GM06990 (cell line): Measurements from ENCODE around the gene DENND1A.

Experiments used
- DNase-seq: peaks from one replicate; pipeline ENCODE4 v3.0.0-alpha.2; 2011; ENCODE audit not compliant: insufficient read length; ENCODE audit errors: extremely low read depth
- H3K27me3 ChIP-seq: replicated peaks from 2 replicates; pipeline ENCODE4 v1.6.0; 2011; ENCODE audit warnings: low read length; ENCODE audit not compliant: control insufficient read depth, insufficient read depth
- H3K36me3 ChIP-seq: 2 replicates; pipeline ENCODE4 v1.5.1; 2011; ENCODE audit warnings: low read length; ENCODE audit not compliant: control insufficient read depth, insufficient read depth
- H3K4me3 ChIP-seq: replicated peaks from 2 replicates; pipeline ENCODE4 v1.5.1; 2011; ENCODE audit warnings: low read depth, mild to moderate bottlenecking, control low read depth, low read length
- TF ChIP-seq, protein P1 (sequence below): IDR thresholded peaks from 2 replicates; pipeline ENCODE4 v1.5.1; 2011; ENCODE audit warnings: low read length, control low read depth, mild to moderate bottlenecking, inconsistent platforms; ENCODE audit not compliant: insufficient read depth, poor library complexity, severe bottlenecking

DENND1A gene

DNA sequence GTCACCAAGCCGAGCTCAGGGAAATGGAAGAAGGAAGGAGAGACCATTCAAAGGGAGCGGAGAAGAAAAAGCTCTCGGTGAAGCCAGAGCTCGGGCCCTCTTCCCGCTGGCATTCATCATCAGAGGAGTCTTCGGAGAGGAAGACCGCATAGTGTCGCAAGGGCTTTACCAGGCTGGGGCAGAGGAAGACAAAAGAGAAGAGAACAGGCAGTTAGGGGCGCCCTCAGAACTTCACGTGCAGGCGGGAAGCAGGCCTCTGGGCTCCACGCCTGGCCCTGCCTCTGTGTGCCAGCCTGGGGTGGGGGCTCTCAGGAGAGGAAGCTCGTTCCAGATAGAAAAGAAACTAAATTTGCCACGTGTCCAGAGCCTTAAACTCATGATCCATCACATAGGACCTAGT lies 542.2 kb downstream of the DENND1A start:
- H3K27me3 ChIP-seq, result no peaks in the 10 kb centered on the region
- no peaks in the 10 kb centered on the region for H3K36me3 ChIP-seq
- no peak for DNase-seq
- no peak overlapping the region for H3K4me3 ChIP-seq
- TF ChIP-seq, protein P1, sequence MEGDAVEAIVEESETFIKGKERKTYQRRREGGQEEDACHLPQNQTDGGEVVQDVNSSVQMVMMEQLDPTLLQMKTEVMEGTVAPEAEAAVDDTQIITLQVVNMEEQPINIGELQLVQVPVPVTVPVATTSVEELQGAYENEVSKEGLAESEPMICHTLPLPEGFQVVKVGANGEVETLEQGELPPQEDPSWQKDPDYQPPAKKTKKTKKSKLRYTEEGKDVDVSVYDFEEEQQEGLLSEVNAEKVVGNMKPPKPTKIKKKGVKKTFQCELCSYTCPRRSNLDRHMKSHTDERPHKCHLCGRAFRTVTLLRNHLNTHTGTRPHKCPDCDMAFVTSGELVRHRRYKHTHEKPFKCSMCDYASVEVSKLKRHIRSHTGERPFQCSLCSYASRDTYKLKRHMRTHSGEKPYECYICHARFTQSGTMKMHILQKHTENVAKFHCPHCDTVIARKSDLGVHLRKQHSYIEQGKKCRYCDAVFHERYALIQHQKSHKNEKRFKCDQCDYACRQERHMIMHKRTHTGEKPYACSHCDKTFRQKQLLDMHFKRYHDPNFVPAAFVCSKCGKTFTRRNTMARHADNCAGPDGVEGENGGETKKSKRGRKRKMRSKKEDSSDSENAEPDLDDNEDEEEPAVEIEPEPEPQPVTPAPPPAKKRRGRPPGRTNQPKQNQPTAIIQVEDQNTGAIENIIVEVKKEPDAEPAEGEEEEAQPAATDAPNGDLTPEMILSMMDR, result no peak

DNA sequence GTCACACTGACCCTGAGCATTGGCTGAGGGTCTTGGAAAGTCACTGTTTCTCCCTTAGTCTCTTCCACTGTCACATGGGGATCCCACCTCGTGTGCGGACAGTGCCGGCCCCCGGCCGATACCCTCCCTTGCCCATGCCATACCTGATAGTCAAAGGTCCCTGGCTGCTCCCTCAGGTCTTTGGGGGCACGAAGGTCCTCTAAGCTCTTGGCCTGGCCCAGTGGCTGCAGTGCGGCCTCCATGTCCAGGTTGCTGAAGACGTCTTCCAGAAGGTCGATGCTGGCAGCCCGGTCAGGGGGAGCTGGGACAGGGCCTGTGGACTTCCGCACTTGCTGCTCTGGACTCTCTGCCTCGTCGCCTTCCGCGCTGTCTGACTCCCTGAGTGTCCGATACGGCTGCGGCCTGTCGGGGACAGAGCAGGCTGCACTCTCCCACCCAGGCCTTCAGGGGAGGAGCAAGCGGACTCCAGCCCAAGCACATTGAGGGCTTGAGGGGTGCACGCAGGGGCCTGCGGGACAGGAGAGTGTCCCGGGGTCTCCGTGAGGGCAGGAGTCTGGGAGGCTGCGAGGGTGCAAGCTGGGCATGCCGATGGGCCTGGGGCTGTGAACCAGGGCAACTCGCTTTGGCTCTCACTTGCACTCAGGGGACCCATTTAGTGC lies 546.3 kb downstream of the DENND1A start:
- no peaks in the 10 kb centered on the region for H3K27me3 ChIP-seq
- no peaks in the 10 kb centered on the region; the same call in 1 of the 2 replicates for H3K36me3 ChIP-seq
- no peak overlapping the region for H3K4me3 ChIP-seq
- DNase-seq, result no peak
- TF ChIP-seq, protein P1, result no peak

DNA sequence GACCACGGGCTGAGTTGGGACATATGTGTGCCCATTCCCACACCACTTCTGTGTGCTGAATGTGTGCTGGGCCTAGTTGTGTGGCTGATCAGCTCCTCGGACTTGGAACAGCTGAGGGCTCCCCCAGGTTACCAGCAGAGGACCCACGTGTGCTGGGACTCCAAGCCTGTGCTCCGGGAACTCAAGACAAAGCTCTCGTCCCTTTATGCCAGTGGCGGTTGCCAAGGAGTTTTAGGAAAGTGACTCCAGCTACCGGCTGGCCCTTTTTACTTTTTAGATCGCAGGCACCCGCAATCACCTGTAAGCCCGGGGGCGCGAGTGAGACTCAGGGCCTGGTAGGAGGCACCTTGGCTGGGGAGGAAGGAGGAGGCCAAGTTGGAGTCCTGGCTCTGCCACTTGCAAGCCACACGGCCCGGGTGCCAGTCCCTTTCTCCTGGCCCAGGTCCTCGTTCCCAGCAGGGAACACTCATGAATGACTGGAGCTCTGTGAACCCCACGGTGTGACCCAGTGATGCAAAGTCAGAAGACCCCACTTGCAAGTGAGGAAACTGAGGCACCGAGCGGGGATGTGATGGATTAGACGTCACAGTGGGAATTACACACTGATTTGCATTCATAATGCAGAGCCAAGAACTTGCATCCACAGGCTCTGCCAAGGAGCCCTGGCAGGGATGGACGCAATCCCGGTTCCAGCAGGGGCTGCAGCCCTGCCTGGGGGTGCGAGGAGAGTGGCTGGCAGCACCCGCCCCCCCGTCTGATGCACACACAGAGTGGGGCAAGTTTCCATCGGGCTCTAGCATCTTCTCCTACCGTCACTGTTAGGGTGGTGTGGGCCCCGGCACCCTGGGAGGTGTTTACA lies 547.0 kb downstream of the DENND1A start:
- H3K27me3 ChIP-seq, result no peaks in the 10 kb centered on the region
- TF ChIP-seq, protein P1, result no peak
- H3K36me3 ChIP-seq, result no peaks in the 10 kb centered on the region; the same call in 1 of the 2 replicates
- no peak for DNase-seq
- no peak overlapping the region for H3K4me3 ChIP-seq

DNA sequence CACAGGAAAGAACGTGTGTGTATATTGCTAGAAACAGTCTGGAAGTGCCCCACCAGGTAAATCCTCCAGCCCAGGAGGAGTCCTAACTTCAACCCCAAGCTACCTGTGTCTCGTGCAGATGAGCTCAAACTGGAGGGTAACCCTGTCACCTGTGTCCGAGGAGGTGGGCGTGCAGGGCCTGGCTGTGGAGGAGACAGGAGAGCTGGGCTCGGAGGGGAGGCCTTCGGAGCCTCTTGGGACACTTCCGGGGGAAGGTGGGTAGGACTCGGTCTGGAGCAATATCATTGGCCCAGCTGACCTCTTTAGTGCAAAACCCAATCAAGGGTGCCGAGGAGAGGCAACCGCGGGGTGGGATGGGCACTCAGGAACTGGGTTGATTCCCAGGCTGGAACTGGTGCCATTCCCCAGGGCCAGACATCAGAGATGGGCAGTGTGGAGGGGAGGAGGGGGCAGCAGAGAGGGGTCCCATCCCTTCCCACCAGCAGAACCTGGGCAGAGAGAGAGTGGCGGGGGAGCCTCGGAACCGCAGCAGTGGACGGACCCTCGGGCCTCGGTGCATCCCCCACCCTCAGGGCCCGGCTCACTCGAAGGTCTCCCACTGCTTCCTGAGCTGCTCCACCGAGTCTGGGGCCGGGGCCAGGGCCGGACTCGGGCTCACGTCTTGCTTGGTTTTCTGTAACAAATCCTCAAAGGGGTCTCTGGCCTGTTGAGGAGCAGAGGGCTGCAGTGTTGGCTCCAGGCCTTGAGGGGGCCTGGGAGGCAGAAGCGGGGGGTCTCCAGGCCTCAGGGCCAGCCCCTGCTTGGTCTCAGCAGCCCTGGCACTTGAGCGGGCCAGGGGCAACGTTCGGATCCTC lies 548.8 kb downstream of the DENND1A start:
- Histone ChIP-seq H3K27me3 (no peaks in the 10 kb centered on the region), H3K36me3 (no peaks in the 10 kb centered on the region; the same call in 1 of the 2 replicates), H3K4me3 (no peak overlapping the region)
- TF ChIP-seq, protein P1, result no peak
- DNase-seq, result no peak

DNA sequence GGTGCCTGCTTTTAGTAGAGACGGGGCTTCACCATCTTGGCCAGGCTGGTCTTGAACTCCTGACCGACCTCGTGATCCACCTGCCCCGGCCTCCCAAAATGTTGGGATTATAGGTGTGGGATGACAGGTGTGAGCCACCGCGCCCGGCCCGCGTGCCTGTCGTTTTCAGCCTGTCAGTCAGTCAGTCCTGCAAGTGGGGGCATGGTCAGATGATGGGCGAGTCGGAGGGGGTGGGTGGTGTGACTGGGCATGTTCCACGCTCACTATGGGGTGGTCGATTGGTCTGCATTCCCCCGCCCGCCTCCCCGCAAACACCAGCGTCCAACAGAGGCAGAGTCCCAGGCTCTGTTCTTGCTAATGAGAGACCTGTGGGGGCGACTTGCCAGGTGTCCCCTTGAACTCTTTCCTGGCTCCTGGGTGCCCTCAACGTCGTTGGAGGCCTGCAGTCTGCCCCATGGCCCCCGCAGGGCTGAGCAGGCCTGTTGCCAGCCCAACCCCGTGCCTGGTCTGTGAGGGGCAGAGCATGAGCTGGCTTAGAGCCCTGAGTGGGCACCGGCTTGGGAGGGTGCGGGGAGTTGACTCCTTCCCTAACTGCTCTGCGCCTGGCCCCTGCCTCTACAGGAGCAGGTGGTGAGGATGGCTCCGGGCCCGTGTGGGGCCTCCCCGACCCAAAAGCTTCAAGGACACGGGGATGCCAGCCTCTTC lies 550.8 kb downstream of the DENND1A start:
- Histone ChIP-seq H3K27me3 (peaks cover 2% of the 10 kb centered on the region; the same call in 1 of the 2 replicates), H3K4me3 (no peak overlapping the region), H3K36me3 (no peaks in the 10 kb centered on the region; the same call in 1 of the 2 replicates)
- TF ChIP-seq, protein P1, result no peak
- no peak for DNase-seq
